Measurements from ENCODE around the gene ZNF33A.
"Not testable (repeated sequence)": the region's sequence is repeated elsewhere in the genome, so short reads cannot be mapped to it uniquely, and the experiment has no call there.

Gene ZNF33A

DNA sequence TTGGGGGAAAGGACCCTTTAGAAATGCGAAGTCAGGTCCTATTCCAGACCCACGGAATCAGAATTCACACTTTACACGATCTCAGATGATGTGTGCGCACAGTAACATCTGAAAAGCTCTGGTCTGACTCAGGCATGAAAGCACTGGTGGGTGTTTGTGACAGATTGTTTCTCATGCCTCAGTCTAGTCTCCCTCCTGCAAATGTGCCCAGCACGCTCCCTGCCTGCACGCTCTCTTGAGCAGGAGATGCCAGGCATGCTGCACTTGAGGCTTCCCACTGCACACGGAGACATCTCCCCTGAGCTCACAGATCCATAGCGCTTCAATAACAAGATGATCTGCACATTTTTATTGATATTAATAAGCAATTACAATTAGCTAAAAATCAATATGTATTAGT lies 60.0 kb downstream of the ZNF33A start:
- H3K36me3 ChIP-seq (ENCODE audit: insufficient read depth, low read length) = no peaks in the 10 kb centered on the region
- no peak overlapping the region for H3K9ac ChIP-seq (ENCODE audit: low read depth, low read length, poor library complexity, severe bottlenecking)
- H4K20me1 ChIP-seq (ENCODE audit: insufficient read depth, low read length, poor library complexity, severe bottlenecking) = no peaks in the 10 kb centered on the region
- H3K4me1 ChIP-seq (ENCODE audit: insufficient read depth, low read length, poor library complexity, severe bottlenecking) = no peaks in the 10 kb centered on the region
- H3K9me3 ChIP-seq (ENCODE audit: insufficient read depth, low read depth, low read length) = no peaks in the 10 kb centered on the region
- TF ChIP-seq, protein P1, sequence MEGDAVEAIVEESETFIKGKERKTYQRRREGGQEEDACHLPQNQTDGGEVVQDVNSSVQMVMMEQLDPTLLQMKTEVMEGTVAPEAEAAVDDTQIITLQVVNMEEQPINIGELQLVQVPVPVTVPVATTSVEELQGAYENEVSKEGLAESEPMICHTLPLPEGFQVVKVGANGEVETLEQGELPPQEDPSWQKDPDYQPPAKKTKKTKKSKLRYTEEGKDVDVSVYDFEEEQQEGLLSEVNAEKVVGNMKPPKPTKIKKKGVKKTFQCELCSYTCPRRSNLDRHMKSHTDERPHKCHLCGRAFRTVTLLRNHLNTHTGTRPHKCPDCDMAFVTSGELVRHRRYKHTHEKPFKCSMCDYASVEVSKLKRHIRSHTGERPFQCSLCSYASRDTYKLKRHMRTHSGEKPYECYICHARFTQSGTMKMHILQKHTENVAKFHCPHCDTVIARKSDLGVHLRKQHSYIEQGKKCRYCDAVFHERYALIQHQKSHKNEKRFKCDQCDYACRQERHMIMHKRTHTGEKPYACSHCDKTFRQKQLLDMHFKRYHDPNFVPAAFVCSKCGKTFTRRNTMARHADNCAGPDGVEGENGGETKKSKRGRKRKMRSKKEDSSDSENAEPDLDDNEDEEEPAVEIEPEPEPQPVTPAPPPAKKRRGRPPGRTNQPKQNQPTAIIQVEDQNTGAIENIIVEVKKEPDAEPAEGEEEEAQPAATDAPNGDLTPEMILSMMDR (conservative IDR thresholded peaks at IDR 0.05; ENCODE audit: low read length) = no peak
- no peak for TF ChIP-seq EZH2phosphoT487 (IDR thresholded peaks at IDR 0.05; ENCODE audit: borderline replicate concordance)
- no peaks in the 10 kb centered on the region for H3K9me2 ChIP-seq (replicated peaks; ENCODE audit: low read depth, low read length)
- no peak overlapping the region for H3K4me3 ChIP-seq (ENCODE audit: low read length, poor library complexity, severe bottlenecking)
- H3K4me2 ChIP-seq (ENCODE audit: low read depth, low read length, poor library complexity, severe bottlenecking) = no peak overlapping the region
- no peak overlapping the region for H2AFZ ChIP-seq (ENCODE audit: low read length)
- H3K79me2 ChIP-seq (ENCODE audit: insufficient read depth, low read length) = no peaks in the 10 kb centered on the region
- H3K27me3 ChIP-seq (ENCODE audit: insufficient read depth, low read length, poor library complexity, severe bottlenecking) = no peaks in the 10 kb centered on the region
- H3F3A ChIP-seq (ENCODE audit: low read depth) = no peaks in the 10 kb centered on the region

DNA sequence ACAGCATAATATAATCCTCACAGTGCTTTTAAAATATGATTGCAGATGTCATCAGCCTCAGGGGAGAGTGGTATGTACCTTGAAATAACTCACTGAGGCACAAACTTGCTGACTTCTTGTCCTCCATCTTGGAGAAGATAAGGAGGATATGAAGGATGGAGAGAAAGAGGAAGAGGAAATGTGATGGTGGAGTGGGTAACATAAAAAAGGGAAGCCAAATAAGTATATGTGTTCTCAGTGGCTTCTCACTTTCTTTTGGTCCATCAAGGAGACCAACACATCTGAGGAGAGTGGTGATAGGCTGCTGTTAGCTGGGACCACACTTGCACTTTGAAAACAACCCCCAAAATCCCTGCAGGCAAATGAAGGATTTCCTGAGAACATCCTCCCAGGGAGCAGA lies 62.1 kb downstream of the ZNF33A start:
- no peak overlapping the region for H3K4me2 ChIP-seq (ENCODE audit: low read depth, low read length, poor library complexity, severe bottlenecking)
- no peaks in the 10 kb centered on the region for H3K9me2 ChIP-seq (replicated peaks; ENCODE audit: low read depth, low read length)
- H2AFZ ChIP-seq (ENCODE audit: low read length) = no peak overlapping the region
- H3K4me1 ChIP-seq (ENCODE audit: insufficient read depth, low read length, poor library complexity, severe bottlenecking) = no peaks in the 10 kb centered on the region
- no peaks in the 10 kb centered on the region for H4K20me1 ChIP-seq (ENCODE audit: insufficient read depth, low read length, poor library complexity, severe bottlenecking)
- no peaks in the 10 kb centered on the region for H3F3A ChIP-seq (ENCODE audit: low read depth)
- H3K9ac ChIP-seq (ENCODE audit: low read depth, low read length, poor library complexity, severe bottlenecking) = no peak overlapping the region
- H3K4me3 ChIP-seq (ENCODE audit: low read length, poor library complexity, severe bottlenecking) = no peak overlapping the region
- no peak for TF ChIP-seq EZH2phosphoT487 (IDR thresholded peaks at IDR 0.05; ENCODE audit: borderline replicate concordance)
- TF ChIP-seq, protein P1 (conservative IDR thresholded peaks at IDR 0.05; ENCODE audit: low read length) = no peak
- no peaks in the 10 kb centered on the region for H3K79me2 ChIP-seq (ENCODE audit: insufficient read depth, low read length)
- H3K36me3 ChIP-seq (ENCODE audit: insufficient read depth, low read length) = no peaks in the 10 kb centered on the region
- peaks cover 5% of the 10 kb centered on the region; the same call in 1 of the 2 replicates for H3K9me3 ChIP-seq (ENCODE audit: insufficient read depth, low read depth, low read length)
- no peaks in the 10 kb centered on the region for H3K27me3 ChIP-seq (ENCODE audit: insufficient read depth, low read length, poor library complexity, severe bottlenecking)

DNA sequence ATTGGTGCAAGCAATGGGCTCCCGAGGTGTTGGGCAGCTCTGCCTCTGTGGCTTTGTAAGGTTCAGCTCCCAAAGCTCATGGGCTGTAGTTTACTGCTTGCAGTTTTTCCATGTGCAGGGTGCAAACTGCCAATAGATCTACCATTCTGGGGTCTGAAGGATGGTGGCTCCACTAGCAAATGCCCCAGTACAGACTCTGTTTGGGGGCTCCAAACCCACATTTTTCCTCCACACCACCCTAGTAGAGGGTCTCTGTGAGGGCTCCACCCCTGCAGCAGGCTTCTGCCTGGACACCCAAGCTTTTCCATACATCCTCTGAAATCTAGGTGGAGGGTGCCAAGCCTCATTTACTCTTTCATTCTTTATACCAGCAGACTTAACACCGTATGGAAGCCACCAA lies 66.2 kb downstream of the ZNF33A start:
- Histone ChIP-seq H3K9me2 (replicated peaks; ENCODE audit: low read depth, low read length) (no peaks in the 10 kb centered on the region), H3K9me3 (ENCODE audit: insufficient read depth, low read depth, low read length) (peaks cover 5% of the 10 kb centered on the region; the same call in 1 of the 2 replicates), H3K4me3 (ENCODE audit: low read length, poor library complexity, severe bottlenecking) (no peak overlapping the region), H3K36me3 (ENCODE audit: insufficient read depth, low read length) (no peaks in the 10 kb centered on the region), H3F3A (ENCODE audit: low read depth) (no peaks in the 10 kb centered on the region), H4K20me1 (ENCODE audit: insufficient read depth, low read length, poor library complexity, severe bottlenecking) (no peaks in the 10 kb centered on the region), H2AFZ (ENCODE audit: low read length) (no peak overlapping the region), H3K79me2 (ENCODE audit: insufficient read depth, low read length) (no peaks in the 10 kb centered on the region), H3K9ac (ENCODE audit: low read depth, low read length, poor library complexity, severe bottlenecking) (no peak overlapping the region), H3K27me3 (ENCODE audit: insufficient read depth, low read length, poor library complexity, severe bottlenecking) (no peaks in the 10 kb centered on the region), H3K4me1 (ENCODE audit: insufficient read depth, low read length, poor library complexity, severe bottlenecking) (no peaks in the 10 kb centered on the region), H3K4me2 (ENCODE audit: low read depth, low read length, poor library complexity, severe bottlenecking) (no peak overlapping the region)
- TF ChIP-seq, protein P1 (conservative IDR thresholded peaks at IDR 0.05; ENCODE audit: low read length) = no peak
- TF ChIP-seq EZH2phosphoT487 (IDR thresholded peaks at IDR 0.05; ENCODE audit: borderline replicate concordance) = no peak

DNA sequence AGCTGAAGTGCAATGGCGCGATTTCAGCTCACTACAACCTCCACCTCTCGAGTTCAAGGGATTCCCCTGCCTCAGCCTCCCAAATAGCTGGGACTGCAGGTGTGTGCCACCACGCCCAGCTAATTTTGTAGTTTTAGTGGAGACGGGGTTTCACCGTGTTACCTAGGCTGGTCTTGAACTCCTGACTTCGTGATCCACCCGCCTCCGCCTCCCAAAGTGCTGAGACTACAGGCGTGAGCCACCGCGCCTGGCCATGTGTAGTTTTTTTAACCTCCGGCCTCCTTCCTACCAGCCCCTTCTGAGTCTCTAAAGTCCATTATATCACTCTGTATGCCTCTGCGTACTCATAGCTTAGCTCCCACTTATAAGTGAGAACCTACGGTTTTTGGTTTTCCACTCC lies 82.8 kb downstream of the ZNF33A start:
- not testable (repeated sequence) for H3K36me3 ChIP-seq (ENCODE audit: insufficient read depth, low read length); H3K9me2 ChIP-seq (replicated peaks; ENCODE audit: low read depth, low read length); H3K9me3 ChIP-seq (ENCODE audit: insufficient read depth, low read depth, low read length); H4K20me1 ChIP-seq (ENCODE audit: insufficient read depth, low read length, poor library complexity, severe bottlenecking); H3F3A ChIP-seq (ENCODE audit: low read depth); H3K27me3 ChIP-seq (ENCODE audit: insufficient read depth, low read length, poor library complexity, severe bottlenecking)
- peak overlapping the region; percentile 94 for H3K9ac ChIP-seq (ENCODE audit: low read depth, low read length, poor library complexity, severe bottlenecking)
- H3K4me3 ChIP-seq (ENCODE audit: low read length, poor library complexity, severe bottlenecking) = peak overlapping the region; percentile 88
- peaks cover 28% of the 10 kb centered on the region for H3K79me2 ChIP-seq (ENCODE audit: insufficient read depth, low read length)
- peaks cover 20% of the 10 kb centered on the region for H3K4me1 ChIP-seq (ENCODE audit: insufficient read depth, low read length, poor library complexity, severe bottlenecking)
- peak overlapping the region; percentile 96; the same call in 1 of the 2 replicates for H2AFZ ChIP-seq (ENCODE audit: low read length)
- H3K4me2 ChIP-seq (ENCODE audit: low read depth, low read length, poor library complexity, severe bottlenecking) = peak overlapping the region; percentile 96

Measured in Loucy (cell line).